K562 (cell line): ENCODE data around the gene TSPYL4. TPM values are rescaled to one million over a fixed set of nuclear protein-coding genes. Genes with fewer than 3 reads are reported as not detected.
A peak's percentile ranks its signal among the peaks of the same experiment; 100 is the strongest.

Source experiments
- MLLT1 ChIP-seq, 2 experiments: fragments of 450-650 bp; IDR thresholded peaks; 2 replicates each; pipeline ENCODE4 v1.6.1; 2016
- ZBTB12 ChIP-seq: fragments of 250-450 bp; sonication (Bioruptor Pico); IDR thresholded peaks from 2 replicates; pipeline ENCODE4 v1.4.0; 2020
- ZBTB40 ChIP-seq, 2 experiments: fragments of 450-650 bp in 1 of 2; sonication (generic) in 1 of 2; formaldehyde crosslinking in 1 of 2; IDR thresholded peaks; 2 replicates each; pipeline versions ENCODE4 v1.7.1 to v1.9.0; 2016 to 2022; ENCODE audit warnings: inconsistent platforms in 1 of 2, mild to moderate bottlenecking in 1 of 2, missing genetic modification reagents in 1 of 2
- polyA plus RNA-seq, 8 experiments: library from polyadenylated mRNA; depleted of rRNA in 4 of 8; stranded (reverse) in 5 of 8; unstranded in 3 of 8; fragments of >200 nt; fragmentation: Nextera tagmentation in 2 of 8; fragmentation: Illumina TruSeq in 1 of 8; extraction: Ambion mirVana in 2 of 8; extraction: Trizol in 1 of 8; gene quantifications; 2 replicates each; pipeline versions ENCODE4 v1.2.1 to v1.2.3, GENCODE V29; 2011 to 2014; ENCODE audit warnings: inconsistent platforms in 1 of 8, missing spikeins in 1 of 8
- total RNA-seq, 7 experiments: library from RNA; depleted of rRNA in 6 of 7; stranded (reverse); fragments of >200 nt in 6 of 7; fragmentation: Illumina TruSeq in 2 of 7; extraction: Trizol in 2 of 7; gene quantifications; 2 replicates each; pipeline versions ENCODE4 v1.2.1 to v1.2.3, GENCODE V29; 2011 to 2021; ENCODE audit warnings: low replicate concordance in 1 of 7

TSPYL4 gene
- total and polyA plus RNA-seq, 9 of the 15 experiments (the other 6 are each of a cell fraction or from before 2014, with no cell fraction given): 0.69 to 18.0 (median 9.1) TPM

GRCh38 chr6:116253188-116253504, 729 bp downstream of the TSPYL4 start (continued):
- TF ChIP-seq ZBTB40 (IDR thresholded peaks at IDR 0.05) (no peak), ZBTB40 (CRISPR knock-in tag; IDR thresholded peaks at IDR 0.05) (no peak), ZBTB12 (peak; percentile 61), MLLT1 (IDR thresholded peaks at IDR 0.05) (peak in 1 of 2 experiments; percentile 47; a peak in 1 of 4 replicates)
